ENCODE results near the gene TMEM170B. TPM values are rescaled to one million over a fixed set of nuclear protein-coding genes. Genes with fewer than 3 reads are reported as not detected.

The TMEM170B gene
- polyA plus RNA-seq, 1 donor (not counting 4 experiments of a cell fraction or from before 2014, with no cell fraction given): 0.08 TPM

GRCh38 chr6:11606332-11606731 lies 68.8 kb downstream of the TMEM170B start:
- Histone ChIP-seq H3K27ac (ENCODE audit: control insufficient read depth, insufficient read depth, low read length) (no peak overlapping the region), H3K4me1 (ENCODE audit: control insufficient read depth, extremely low read depth, insufficient read depth, low read length) (no peaks in the 10 kb centered on the region)

GRCh38 chr6:11607383-11607782 lies 69.8 kb downstream of the TMEM170B start:
- no peak for TF ChIP-seq EZH2 (IDR thresholded peaks at IDR 0.05; ENCODE audit: low read length)
- Histone ChIP-seq H2AFZ (ENCODE audit: control insufficient read depth, low read length) (no peak overlapping the region), H3K9ac (ENCODE audit: control insufficient read depth, extremely low read depth, insufficient read depth, low read length) (no peak overlapping the region), H4K20me1 (ENCODE audit: control insufficient read depth, extremely low read depth, insufficient read depth, low read length) (no peaks in the 10 kb centered on the region), H3K4me2 (ENCODE audit: control insufficient read depth, extremely low read depth, insufficient read depth, low read depth, low read length) (no peak overlapping the region), H3K4me1 (ENCODE audit: control insufficient read depth, extremely low read depth, insufficient read depth, low read length) (no peaks in the 10 kb centered on the region), H3K27ac (ENCODE audit: control insufficient read depth, insufficient read depth, low read length) (no peak overlapping the region), H3K4me3 (ENCODE audit: control insufficient read depth in 2 of 3, extremely low read depth in 1 of 3, insufficient read depth in 2 of 3, low read depth in 1 of 3, low read length in 3 of 3) (no peak overlapping the region), H3K79me2 (ENCODE audit: control insufficient read depth, insufficient read depth, low read length) (no peaks in the 10 kb centered on the region), H3K36me3 (ENCODE audit: control insufficient read depth in 2 of 2, extremely low read depth in 1 of 2, insufficient read depth in 2 of 2, low read length in 2 of 2) (no peaks in the 10 kb centered on the region), H3K9me1 (ENCODE audit: control insufficient read depth, extremely low read depth, insufficient read depth, low read length) (no peaks in the 10 kb centered on the region), H3K27me3 (ENCODE audit: control insufficient read depth, extremely low read depth, insufficient read depth, low read length) (peaks cover 22% of the 10 kb centered on the region), H3K9me3 (ENCODE audit: control insufficient read depth, low read depth, low read length) (no peaks in the 10 kb centered on the region)
- DNase-seq (ENCODE audit: low read depth, low spot score) (no peak), FAIRE-seq (no peak)
- dilution Hi-C loops (cut with MboI; ENCODE audit: extremely low pct_ligation_motif_present, low sequenced_read_pairs): no loop called here

More at GRCh38 chr6:11606332-11606731, 68.8 kb downstream of the TMEM170B start:
- no peak overlapping the region for H3K4me2 ChIP-seq (ENCODE audit: control insufficient read depth, extremely low read depth, insufficient read depth, low read depth, low read length)
- peaks cover 22% of the 10 kb centered on the region for H3K27me3 ChIP-seq (ENCODE audit: control insufficient read depth, extremely low read depth, insufficient read depth, low read length)
- dilution Hi-C loops (cut with MboI; ENCODE audit: extremely low pct_ligation_motif_present, low sequenced_read_pairs): no loop called here
- H3K79me2 ChIP-seq (ENCODE audit: control insufficient read depth, insufficient read depth, low read length): no peaks in the 10 kb centered on the region
- no peak for TF ChIP-seq EZH2 (IDR thresholded peaks at IDR 0.05; ENCODE audit: low read length)
- TF ChIP-seq, protein P1, sequence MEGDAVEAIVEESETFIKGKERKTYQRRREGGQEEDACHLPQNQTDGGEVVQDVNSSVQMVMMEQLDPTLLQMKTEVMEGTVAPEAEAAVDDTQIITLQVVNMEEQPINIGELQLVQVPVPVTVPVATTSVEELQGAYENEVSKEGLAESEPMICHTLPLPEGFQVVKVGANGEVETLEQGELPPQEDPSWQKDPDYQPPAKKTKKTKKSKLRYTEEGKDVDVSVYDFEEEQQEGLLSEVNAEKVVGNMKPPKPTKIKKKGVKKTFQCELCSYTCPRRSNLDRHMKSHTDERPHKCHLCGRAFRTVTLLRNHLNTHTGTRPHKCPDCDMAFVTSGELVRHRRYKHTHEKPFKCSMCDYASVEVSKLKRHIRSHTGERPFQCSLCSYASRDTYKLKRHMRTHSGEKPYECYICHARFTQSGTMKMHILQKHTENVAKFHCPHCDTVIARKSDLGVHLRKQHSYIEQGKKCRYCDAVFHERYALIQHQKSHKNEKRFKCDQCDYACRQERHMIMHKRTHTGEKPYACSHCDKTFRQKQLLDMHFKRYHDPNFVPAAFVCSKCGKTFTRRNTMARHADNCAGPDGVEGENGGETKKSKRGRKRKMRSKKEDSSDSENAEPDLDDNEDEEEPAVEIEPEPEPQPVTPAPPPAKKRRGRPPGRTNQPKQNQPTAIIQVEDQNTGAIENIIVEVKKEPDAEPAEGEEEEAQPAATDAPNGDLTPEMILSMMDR (optimal IDR thresholded peaks at IDR 0.05 in 1 of 3, IDR thresholded peaks at IDR 0.05 in 1 of 3, conservative IDR thresholded peaks at IDR 0.05 in 1 of 3; ENCODE audit: extremely low read depth in 1 of 3, insufficient read depth in 2 of 3, low read length in 3 of 3): no peak
- H3K4me3 ChIP-seq (ENCODE audit: control insufficient read depth in 2 of 3, extremely low read depth in 1 of 3, insufficient read depth in 2 of 3, low read depth in 1 of 3, low read length in 3 of 3): no peak overlapping the region
- DNase-seq (ENCODE audit: low read depth, low spot score) (no peak), FAIRE-seq (no peak)
- no peaks in the 10 kb centered on the region for H3K9me1 ChIP-seq (ENCODE audit: control insufficient read depth, extremely low read depth, insufficient read depth, low read length)
- no peaks in the 10 kb centered on the region for H3K9me3 ChIP-seq (ENCODE audit: control insufficient read depth, low read depth, low read length)
- no peak overlapping the region for H2AFZ ChIP-seq (ENCODE audit: control insufficient read depth, low read length)
- no peaks in the 10 kb centered on the region for H4K20me1 ChIP-seq (ENCODE audit: control insufficient read depth, extremely low read depth, insufficient read depth, low read length)
- no peak overlapping the region for H3K9ac ChIP-seq (ENCODE audit: control insufficient read depth, extremely low read depth, insufficient read depth, low read length)
- no peaks in the 10 kb centered on the region for H3K36me3 ChIP-seq (ENCODE audit: control insufficient read depth in 2 of 2, extremely low read depth in 1 of 2, insufficient read depth in 2 of 2, low read length in 2 of 2)
